Measurements from ENCODE around the gene MTA1. TPM values are rescaled to one million over a fixed set of nuclear protein-coding genes. Genes with fewer than 3 reads are reported as not detected.

The MTA1 gene
- total and polyA plus RNA-seq, 9 donors = 41.8 to 112 (median 83.1) TPM

DNA sequence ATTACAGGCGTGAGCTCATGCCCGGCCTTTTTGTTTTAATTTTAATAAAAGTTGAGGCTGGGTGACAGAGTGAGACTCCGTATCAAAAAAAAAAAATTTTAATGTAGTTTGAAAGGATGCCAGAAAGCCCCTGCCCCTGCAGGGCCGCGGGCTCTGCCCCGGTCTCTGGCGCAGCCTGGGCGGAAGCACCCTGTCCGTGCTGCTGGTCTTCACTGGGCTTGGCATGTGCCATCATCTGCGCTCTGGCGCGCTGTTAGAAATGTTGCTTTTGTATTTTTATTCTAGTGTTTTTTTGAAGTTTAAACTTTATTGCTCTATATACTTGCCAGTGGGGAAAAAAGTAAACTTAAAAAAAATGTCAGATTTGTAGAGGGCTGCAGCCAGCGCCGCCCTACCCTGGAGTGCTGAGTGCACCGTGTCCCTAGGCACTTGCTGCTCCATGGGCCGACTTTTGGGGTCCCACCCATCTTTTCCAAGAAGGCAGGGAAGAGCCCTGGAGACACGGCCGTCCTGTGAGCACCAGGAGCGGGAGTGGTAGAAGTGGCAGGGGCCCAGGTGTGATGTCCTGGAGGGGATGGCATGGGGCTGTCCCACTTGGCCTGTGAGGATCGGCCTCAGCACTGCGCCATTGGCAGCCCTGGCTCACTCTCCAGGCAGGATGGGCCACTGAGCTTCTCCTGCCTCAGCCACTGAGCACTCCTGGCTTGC lies 4.0 kb downstream of the MTA1 start:
- 90% methylated on average over 16 of the region's 21 CpGs for WGBS (ENCODE audit: insufficient coverage)
- no peak for DNase-seq
- H3K4me1 ChIP-seq (ENCODE audit: control insufficient read depth, insufficient read depth, low read length) = peaks cover 25% of the 10 kb centered on the region

GRCh38 chr14:105424861-105425260 lies 5.2 kb downstream of the MTA1 start:
- whole genome bisulfite sequencing (ENCODE audit: insufficient coverage) = 95% methylated on average over 7 of the region's 12 CpGs
- no peak for DNase-seq

More for the DNA sequence above, 4.0 kb downstream of the MTA1 start:
- H3K27me3 ChIP-seq (ENCODE audit: control insufficient read depth, insufficient read depth, low read length) = no peaks in the 10 kb centered on the region
- H3K27ac ChIP-seq (ENCODE audit: low read length) = no peak overlapping the region
- H3K36me3 ChIP-seq (ENCODE audit: control insufficient read depth, insufficient read depth, low read length) = peaks cover 29% of the 10 kb centered on the region
- H3K9me3 ChIP-seq (replicated peaks; ENCODE audit: control insufficient read depth, low read depth, low read length) = peaks cover 12% of the 10 kb centered on the region
- no peak overlapping the region for H3K4me3 ChIP-seq (ENCODE audit: low read length)

GRCh38 chr14:105425823-105426247 lies 6.2 kb downstream of the MTA1 start:
- WGBS (ENCODE audit: insufficient coverage) = 98% methylated on average over 17 of the region's 23 CpGs
- Histone ChIP-seq H3K36me3 (ENCODE audit: control insufficient read depth, insufficient read depth, low read length) (peaks cover 36% of the 10 kb centered on the region), H3K4me3 (ENCODE audit: low read length) (no peak overlapping the region), H3K9me3 (replicated peaks; ENCODE audit: control insufficient read depth, low read depth, low read length) (peaks cover 12% of the 10 kb centered on the region), H3K27ac (ENCODE audit: low read length) (no peak overlapping the region), H3K27me3 (ENCODE audit: control insufficient read depth, insufficient read depth, low read length) (no peaks in the 10 kb centered on the region), H3K4me1 (ENCODE audit: control insufficient read depth, insufficient read depth, low read length) (peaks cover 13% of the 10 kb centered on the region)
- no peak for DNase-seq

More at GRCh38 chr14:105424861-105425260, 5.2 kb downstream of the MTA1 start:
- H3K27ac ChIP-seq (ENCODE audit: low read length) = no peak overlapping the region
- H3K36me3 ChIP-seq (ENCODE audit: control insufficient read depth, insufficient read depth, low read length) = peaks cover 30% of the 10 kb centered on the region
- peaks cover 18% of the 10 kb centered on the region for H3K4me1 ChIP-seq (ENCODE audit: control insufficient read depth, insufficient read depth, low read length)
- peaks cover 12% of the 10 kb centered on the region for H3K9me3 ChIP-seq (replicated peaks; ENCODE audit: control insufficient read depth, low read depth, low read length)
- no peaks in the 10 kb centered on the region for H3K27me3 ChIP-seq (ENCODE audit: control insufficient read depth, insufficient read depth, low read length)
- no peak overlapping the region for H3K4me3 ChIP-seq (ENCODE audit: low read length)

DNA sequence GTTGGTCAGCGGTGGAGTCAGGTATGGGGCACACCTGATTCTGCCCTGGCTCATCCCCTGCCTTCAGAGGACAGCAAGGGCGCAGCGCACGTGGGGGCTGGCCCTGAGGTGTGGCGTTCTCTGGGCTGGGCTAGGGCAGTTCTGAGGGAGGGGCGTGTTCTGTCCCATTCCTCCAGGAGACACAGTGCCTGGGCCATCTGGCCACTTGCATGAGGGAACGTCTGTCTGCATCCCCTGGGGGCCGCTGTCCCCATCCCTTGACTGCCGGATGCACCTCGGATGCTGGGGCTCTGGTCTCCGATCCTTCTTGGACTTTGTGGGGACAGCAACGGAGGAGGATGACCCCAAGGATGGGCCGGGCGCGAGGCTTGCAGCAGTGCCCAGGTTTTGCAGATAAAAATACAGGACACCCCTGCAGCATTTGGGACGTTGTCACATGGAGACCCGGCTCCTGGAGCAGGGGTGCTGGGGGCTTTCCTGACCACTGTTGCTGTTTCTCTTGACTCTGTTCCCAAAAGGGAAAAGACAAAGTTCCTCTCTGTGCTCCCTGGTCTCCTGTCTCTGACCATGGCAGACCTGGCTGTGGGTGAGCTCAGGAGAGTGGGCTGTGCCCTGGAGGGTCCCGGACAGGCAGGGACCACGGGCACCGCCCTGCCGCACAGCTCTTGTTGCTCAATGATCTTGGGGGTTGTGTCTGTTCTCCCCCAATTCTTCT lies 6.9 kb downstream of the MTA1 start:
- H3K4me1 ChIP-seq (ENCODE audit: control insufficient read depth, insufficient read depth, low read length) = peaks cover 6% of the 10 kb centered on the region
- H3K4me3 ChIP-seq (ENCODE audit: low read length) = no peak overlapping the region
- H3K9me3 ChIP-seq (replicated peaks; ENCODE audit: control insufficient read depth, low read depth, low read length) = peaks cover 17% of the 10 kb centered on the region
- 95% methylated on average over 19 of the region's 21 CpGs for WGBS (ENCODE audit: insufficient coverage)
- H3K36me3 ChIP-seq (ENCODE audit: control insufficient read depth, insufficient read depth, low read length) = peaks cover 38% of the 10 kb centered on the region
- H3K27ac ChIP-seq (ENCODE audit: low read length) = no peak overlapping the region
- DNase-seq = no peak
- H3K27me3 ChIP-seq (ENCODE audit: control insufficient read depth, insufficient read depth, low read length) = no peaks in the 10 kb centered on the region

DNA sequence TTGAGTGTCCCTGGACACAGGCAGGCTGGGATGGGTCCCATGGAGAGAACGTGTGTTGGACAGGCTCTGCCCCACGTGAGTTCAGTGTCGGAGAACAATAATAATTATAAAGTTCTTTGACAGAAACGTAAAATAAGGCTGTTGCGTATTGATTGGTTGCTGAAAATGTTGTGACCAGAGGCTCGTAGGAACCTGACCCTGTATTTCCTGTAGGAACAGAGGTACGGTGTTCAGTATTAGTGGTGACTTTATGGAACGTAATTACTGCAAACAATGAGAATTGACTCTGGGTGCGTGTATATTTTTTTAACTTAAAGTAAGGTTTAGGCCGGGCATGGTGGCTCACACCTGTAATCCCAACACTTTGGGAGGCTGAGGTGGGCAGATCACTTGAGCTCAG lies 7.8 kb downstream of the MTA1 start:
- H3K4me3 ChIP-seq (ENCODE audit: low read length) = no peak overlapping the region
- DNase-seq = no peak
- peaks cover 18% of the 10 kb centered on the region for H3K9me3 ChIP-seq (replicated peaks; ENCODE audit: control insufficient read depth, low read depth, low read length)
- H3K27ac ChIP-seq (ENCODE audit: low read length) = no peak overlapping the region
- H3K4me1 ChIP-seq (ENCODE audit: control insufficient read depth, insufficient read depth, low read length) = peaks cover 2% of the 10 kb centered on the region
- 97% methylated on average over 4 of the region's 10 CpGs for WGBS (ENCODE audit: insufficient coverage)
- peaks cover 38% of the 10 kb centered on the region for H3K36me3 ChIP-seq (ENCODE audit: control insufficient read depth, insufficient read depth, low read length)
- no peaks in the 10 kb centered on the region for H3K27me3 ChIP-seq (ENCODE audit: control insufficient read depth, insufficient read depth, low read length)

DNA sequence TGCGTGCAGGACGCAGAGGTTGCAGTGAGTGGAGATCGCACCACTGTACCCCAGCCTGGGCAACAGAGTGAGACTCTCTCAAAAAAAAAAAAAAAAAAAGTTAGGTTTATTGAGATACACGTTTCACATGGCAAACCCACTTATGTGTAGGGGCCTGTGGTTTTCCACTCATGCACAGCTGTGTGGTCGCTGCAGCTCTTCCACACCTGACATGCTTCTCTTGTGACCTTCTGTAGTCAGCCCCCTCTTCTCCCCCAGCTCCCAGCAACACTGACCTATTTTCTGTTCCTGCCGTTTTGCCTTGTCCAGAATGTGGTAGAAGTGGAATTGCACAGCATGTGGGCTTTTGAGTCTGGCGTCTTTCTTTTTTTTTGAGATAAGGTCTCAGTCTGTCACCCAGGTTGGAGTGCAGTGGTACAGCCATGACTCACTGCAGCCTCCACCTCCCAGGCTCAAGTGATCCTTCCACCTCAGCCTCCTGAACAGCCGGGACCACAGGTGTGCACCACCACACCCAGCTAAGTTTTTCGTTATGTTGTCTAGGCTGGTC lies 8.4 kb downstream of the MTA1 start:
- peaks cover 38% of the 10 kb centered on the region for H3K36me3 ChIP-seq (ENCODE audit: control insufficient read depth, insufficient read depth, low read length)
- H3K4me1 ChIP-seq (ENCODE audit: control insufficient read depth, insufficient read depth, low read length) = no peaks in the 10 kb centered on the region
- DNase-seq = no peak
- H3K27ac ChIP-seq (ENCODE audit: low read length) = no peak overlapping the region
- no peak overlapping the region for H3K4me3 ChIP-seq (ENCODE audit: low read length)
- H3K9me3 ChIP-seq (replicated peaks; ENCODE audit: control insufficient read depth, low read depth, low read length) = peaks cover 18% of the 10 kb centered on the region
- 100% methylated on average over 1 of the region's 9 CpGs for WGBS (ENCODE audit: insufficient coverage)
- no peaks in the 10 kb centered on the region for H3K27me3 ChIP-seq (ENCODE audit: control insufficient read depth, insufficient read depth, low read length)

- Histone ChIP-seq H3K9me3 (replicated peaks; ENCODE audit: control insufficient read depth, low read depth, low read length) (peaks cover 18% of the 10 kb centered on the region), H3K27me3 (ENCODE audit: control insufficient read depth, insufficient read depth, low read length) (no peaks in the 10 kb centered on the region), H3K4me3 (ENCODE audit: low read length) (no peak overlapping the region), H3K4me1 (ENCODE audit: control insufficient read depth, insufficient read depth, low read length) (no peaks in the 10 kb centered on the region), H3K36me3 (ENCODE audit: control insufficient read depth, insufficient read depth, low read length) (peaks cover 34% of the 10 kb centered on the region), H3K27ac (ENCODE audit: low read length) (no peak overlapping the region)
- DNase-seq = no peak
- WGBS (ENCODE audit: insufficient coverage) = 100% methylated on average over 2 of the region's 6 CpGs
Observed at GRCh38 chr14:105430042-105430441, 10.4 kb downstream of the MTA1 start.

- H3K36me3 ChIP-seq (ENCODE audit: control insufficient read depth, insufficient read depth, low read length) = peaks cover 29% of the 10 kb centered on the region
- no peak overlapping the region for H3K4me3 ChIP-seq (ENCODE audit: low read length)
- no peaks in the 10 kb centered on the region for H3K4me1 ChIP-seq (ENCODE audit: control insufficient read depth, insufficient read depth, low read length)
- H3K9me3 ChIP-seq (replicated peaks; ENCODE audit: control insufficient read depth, low read depth, low read length) = peaks cover 20% of the 10 kb centered on the region
- H3K27ac ChIP-seq (ENCODE audit: low read length) = no peak overlapping the region
- DNase-seq = no peak
- H3K27me3 ChIP-seq (ENCODE audit: control insufficient read depth, insufficient read depth, low read length) = no peaks in the 10 kb centered on the region
- WGBS (ENCODE audit: insufficient coverage) = 95% methylated on average over 3 of the region's 9 CpGs
Observed at GRCh38 chr14:105430565-105430964, 10.9 kb downstream of the MTA1 start.

DNA sequence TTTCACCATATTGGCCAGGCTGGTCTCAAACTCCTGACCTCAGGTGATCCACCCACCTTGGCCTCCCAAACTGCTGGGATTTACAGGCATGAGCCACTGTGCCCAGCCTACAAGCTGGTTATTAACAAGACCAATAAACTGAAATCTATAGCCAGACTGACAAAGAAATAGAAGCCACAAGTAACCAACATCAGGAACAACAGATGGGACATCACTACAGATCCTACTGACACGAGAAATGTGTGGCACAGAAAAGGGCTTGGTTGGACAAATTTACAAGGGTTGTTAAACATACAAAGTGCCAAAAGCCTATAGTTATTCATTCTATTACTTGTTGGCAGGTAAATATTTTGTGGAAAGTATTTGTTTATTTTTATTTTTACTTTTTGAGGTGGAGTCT lies 11.6 kb downstream of the MTA1 start:
- Histone ChIP-seq H3K27me3 (ENCODE audit: control insufficient read depth, insufficient read depth, low read length) (no peaks in the 10 kb centered on the region), H3K36me3 (ENCODE audit: control insufficient read depth, insufficient read depth, low read length) (peaks cover 25% of the 10 kb centered on the region), H3K4me3 (ENCODE audit: low read length) (no peak overlapping the region), H3K9me3 (replicated peaks; ENCODE audit: control insufficient read depth, low read depth, low read length) (peaks cover 22% of the 10 kb centered on the region), H3K4me1 (ENCODE audit: control insufficient read depth, insufficient read depth, low read length) (no peaks in the 10 kb centered on the region), H3K27ac (ENCODE audit: low read length) (no peak overlapping the region)
- no peak for DNase-seq
- WGBS (ENCODE audit: insufficient coverage) = no CpG with 5 or more reads among the region's 1 CpG

- Histone ChIP-seq H3K27me3 (ENCODE audit: control insufficient read depth, insufficient read depth, low read length) (no peaks in the 10 kb centered on the region), H3K9me3 (replicated peaks; ENCODE audit: control insufficient read depth, low read depth, low read length) (peaks cover 10% of the 10 kb centered on the region), H3K4me1 (ENCODE audit: control insufficient read depth, insufficient read depth, low read length) (no peaks in the 10 kb centered on the region), H3K4me3 (ENCODE audit: low read length) (no peak overlapping the region), H3K36me3 (ENCODE audit: control insufficient read depth, insufficient read depth, low read length) (peaks cover 22% of the 10 kb centered on the region), H3K27ac (ENCODE audit: low read length) (no peak overlapping the region)
- 70% methylated on average over 10 of the region's 12 CpGs for WGBS (ENCODE audit: insufficient coverage)
- no peak for DNase-seq
Observed at GRCh38 chr14:105432657-105433056, 13.0 kb downstream of the MTA1 start.
